ENCODE data around the gene AASS. TPM values are rescaled to one million over a fixed set of nuclear protein-coding genes. Genes with fewer than 3 reads are reported as not detected.

AASS gene
- total RNA-seq, 2 donors from 2014 or later = 1.6 to 3.6 TPM

DNA sequence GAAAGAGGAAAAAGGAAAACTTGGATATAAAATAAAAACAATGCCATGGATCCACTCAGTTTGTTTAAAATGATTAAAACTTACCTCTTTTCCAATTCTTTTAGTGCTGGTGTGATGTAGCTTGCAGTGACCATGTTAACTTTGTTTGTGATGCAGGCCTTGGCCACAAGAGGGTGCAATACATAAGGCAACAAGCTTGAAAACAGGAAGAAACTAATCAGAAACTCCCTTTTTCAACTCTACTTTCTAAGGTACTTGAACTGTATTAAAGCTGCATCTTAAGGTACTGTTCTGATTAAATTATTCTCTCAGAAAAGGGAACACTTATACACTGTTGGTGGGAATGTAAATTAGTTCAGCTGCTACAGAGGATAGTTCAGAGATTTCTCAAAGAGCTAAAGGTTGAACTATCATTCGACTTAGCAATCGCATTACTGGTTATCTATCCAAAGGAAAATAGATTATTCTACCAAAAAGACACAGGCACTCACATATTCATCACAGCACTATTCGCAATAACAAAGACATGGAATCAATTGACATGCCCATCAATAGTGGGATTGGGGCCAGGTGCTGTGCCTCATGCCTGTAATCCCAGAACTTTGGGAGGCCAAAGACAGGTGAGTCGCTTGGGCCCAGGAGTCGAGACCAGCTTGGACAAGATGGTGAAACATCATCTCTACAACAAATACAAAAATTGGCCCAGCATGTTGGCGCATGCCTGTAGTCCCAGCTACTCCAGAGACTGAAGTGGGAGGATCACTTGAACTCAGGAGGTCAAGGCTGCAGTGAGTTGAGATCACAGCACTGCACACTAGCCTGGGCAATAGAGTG, 50.9 kb downstream of the AASS start:
- Mint-ChIP-seq H3K36me3 (ENCODE audit: low read depth) (no peaks in the 10 kb centered on the region), H3K27ac (no peak overlapping the region), H3K4me1 (no peaks in the 10 kb centered on the region), H3K27me3 (no peaks in the 10 kb centered on the region), H3K4me3 (no peak overlapping the region)
- peak; percentile 84 for ATAC-seq
- DNase-seq = peak in 2 of 3 donors; percentile 8 to 41
- no peaks in the 10 kb centered on the region for H3K9me3 ChIP-seq (ENCODE audit: control insufficient read depth, low read length, poor library complexity, severe bottlenecking)

GRCh38 chr7:122082670-122083069, 61.4 kb downstream of the AASS start:
- H3K9me3 ChIP-seq (ENCODE audit: control insufficient read depth, low read length, poor library complexity, severe bottlenecking) = no peaks in the 10 kb centered on the region
- Mint-ChIP-seq H3K4me1 (no peaks in the 10 kb centered on the region), H3K27ac (no peak overlapping the region), H3K4me3 (no peak overlapping the region), H3K27me3 (no peaks in the 10 kb centered on the region), H3K36me3 (ENCODE audit: low read depth) (peaks cover 2% of the 10 kb centered on the region)
- no peak for ATAC-seq
- DNase-seq = no peak

- no peaks in the 10 kb centered on the region for H3K4me1 Mint-ChIP-seq
- no peaks in the 10 kb centered on the region for H3K9me3 ChIP-seq (ENCODE audit: control insufficient read depth, low read length, poor library complexity, severe bottlenecking)
- no peaks in the 10 kb centered on the region for H3K27me3 Mint-ChIP-seq
- H3K4me3 Mint-ChIP-seq = no peak overlapping the region
- H3K27ac Mint-ChIP-seq = no peak overlapping the region
- H3K36me3 Mint-ChIP-seq (ENCODE audit: low read depth) = peaks cover 2% of the 10 kb centered on the region
- DNase-seq (no peak), ATAC-seq (no peak)
These were observed 61.9 kb downstream of the AASS start for GRCh38 chr7:122082160-122082559.

DNA sequence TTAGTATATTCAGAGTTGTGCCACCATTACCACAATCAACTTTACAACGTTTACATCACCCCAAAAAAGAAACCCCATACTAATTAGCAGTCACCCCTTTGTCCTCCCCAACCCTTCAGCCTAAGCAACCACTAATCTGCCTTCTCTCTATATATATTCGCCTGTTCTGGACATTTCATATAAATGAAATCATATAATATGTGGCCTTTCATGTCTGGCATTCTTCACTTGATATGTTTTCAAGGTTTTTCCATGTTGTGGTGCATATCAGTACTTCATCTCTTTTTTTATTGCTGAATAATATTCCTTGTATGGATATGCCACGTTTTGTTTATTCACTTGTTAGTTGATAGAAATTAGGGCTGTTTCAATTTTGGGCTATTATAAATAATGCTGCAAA, 70.4 kb downstream of the AASS start:
- no peak overlapping the region for H3K27ac Mint-ChIP-seq
- DNase-seq (no peak), ATAC-seq (no peak)
- peaks cover 2% of the 10 kb centered on the region for H3K36me3 Mint-ChIP-seq (ENCODE audit: low read depth)
- no peak overlapping the region for H3K4me3 Mint-ChIP-seq
- no peaks in the 10 kb centered on the region for H3K9me3 ChIP-seq (ENCODE audit: control insufficient read depth, low read length, poor library complexity, severe bottlenecking)
- H3K4me1 Mint-ChIP-seq = no peaks in the 10 kb centered on the region
- H3K27me3 Mint-ChIP-seq = no peaks in the 10 kb centered on the region

GRCh38 chr7:122072924-122073599, 71.0 kb downstream of the AASS start:
- Mint-ChIP-seq H3K27ac (no peak overlapping the region), H3K27me3 (no peaks in the 10 kb centered on the region), H3K36me3 (ENCODE audit: low read depth) (peaks cover 2% of the 10 kb centered on the region), H3K4me3 (no peak overlapping the region), H3K4me1 (no peaks in the 10 kb centered on the region)
- H3K9me3 ChIP-seq (ENCODE audit: control insufficient read depth, low read length, poor library complexity, severe bottlenecking) = no peaks in the 10 kb centered on the region
- ATAC-seq (no peak), DNase-seq (no peak)

DNA sequence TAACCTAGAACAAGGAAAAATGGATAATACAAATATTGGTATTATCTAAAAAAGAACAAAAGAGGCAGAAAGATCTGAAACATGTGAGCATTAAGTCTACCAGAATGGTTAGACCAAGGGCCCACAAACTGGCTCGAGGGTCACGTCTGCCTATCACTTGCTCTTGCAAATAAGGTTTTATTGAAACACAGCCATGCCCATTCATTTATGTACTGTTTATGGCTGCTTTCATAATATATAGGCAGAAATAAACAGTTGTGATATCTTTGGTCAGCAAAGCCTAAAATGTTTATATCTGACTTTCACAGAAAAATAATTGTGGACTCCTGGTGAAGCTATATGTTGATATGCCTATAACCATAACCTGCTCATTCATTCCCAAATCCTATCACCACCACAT, 71.8 kb downstream of the AASS start:
- no peak for DNase-seq
- H3K9me3 ChIP-seq (ENCODE audit: control insufficient read depth, low read length, poor library complexity, severe bottlenecking) = no peaks in the 10 kb centered on the region
- ATAC-seq = no peak
- peaks cover 2% of the 10 kb centered on the region for H3K36me3 Mint-ChIP-seq (ENCODE audit: low read depth)
- H3K4me3 Mint-ChIP-seq = no peak overlapping the region
- no peak overlapping the region for H3K27ac Mint-ChIP-seq
- no peaks in the 10 kb centered on the region for H3K4me1 Mint-ChIP-seq
- no peaks in the 10 kb centered on the region for H3K27me3 Mint-ChIP-seq

- Mint-ChIP-seq H3K4me3 (no peak overlapping the region), H3K27ac (no peak overlapping the region), H3K36me3 (ENCODE audit: low read depth) (peaks cover 2% of the 10 kb centered on the region), H3K27me3 (no peaks in the 10 kb centered on the region), H3K4me1 (no peaks in the 10 kb centered on the region)
- DNase-seq (no peak), ATAC-seq (no peak)
- H3K9me3 ChIP-seq (ENCODE audit: control insufficient read depth, low read length, poor library complexity, severe bottlenecking) = no peaks in the 10 kb centered on the region
These were observed 73.2 kb downstream of the AASS start for GRCh38 chr7:122070834-122071233.

DNA sequence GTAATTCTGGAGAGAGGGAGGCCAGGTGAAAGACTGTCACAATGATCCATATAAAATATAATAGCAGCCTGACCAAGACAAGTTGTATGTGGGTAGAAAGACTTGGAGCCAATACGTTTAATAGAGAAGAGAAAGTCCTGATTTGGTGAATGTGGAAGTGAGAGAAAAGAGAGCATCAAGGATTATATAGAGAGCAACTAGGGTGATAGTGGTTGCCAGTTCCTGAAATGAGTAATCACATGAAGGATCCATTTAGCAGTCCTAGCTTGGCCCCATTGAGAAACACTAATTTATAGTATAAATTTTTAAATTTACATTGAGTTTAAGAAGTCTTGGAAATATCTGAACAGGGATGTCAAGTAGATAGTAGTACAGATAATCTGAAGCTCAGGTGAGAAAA, 74.0 kb downstream of the AASS start:
- DNase-seq = no peak
- H3K4me1 Mint-ChIP-seq = no peaks in the 10 kb centered on the region
- H3K27ac Mint-ChIP-seq = no peak overlapping the region
- H3K36me3 Mint-ChIP-seq (ENCODE audit: low read depth) = no peaks in the 10 kb centered on the region
- no peaks in the 10 kb centered on the region for H3K9me3 ChIP-seq (ENCODE audit: control insufficient read depth, low read length, poor library complexity, severe bottlenecking)
- no peak for ATAC-seq
- H3K27me3 Mint-ChIP-seq = no peaks in the 10 kb centered on the region
- H3K4me3 Mint-ChIP-seq = no peak overlapping the region

DNA sequence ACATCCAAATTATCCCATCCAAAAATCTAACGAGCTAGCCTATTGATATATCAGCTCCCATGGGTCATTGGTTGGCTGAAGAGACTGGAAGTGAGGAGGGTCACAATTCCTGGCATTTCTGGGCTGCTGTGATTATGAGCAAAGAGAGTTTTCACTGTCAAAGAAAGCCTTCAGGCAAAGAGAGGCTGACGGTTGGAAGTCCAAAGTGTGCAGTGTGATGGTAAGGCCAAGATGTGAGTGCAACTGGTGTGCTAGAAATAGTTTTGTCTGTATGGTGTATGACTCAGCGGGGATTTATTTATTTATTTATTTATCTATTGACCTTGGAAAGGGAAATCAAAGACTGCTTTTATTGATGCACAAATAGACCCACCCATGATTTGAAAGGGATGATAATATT, 75.0 kb downstream of the AASS start:
- ATAC-seq = no peak

DNA sequence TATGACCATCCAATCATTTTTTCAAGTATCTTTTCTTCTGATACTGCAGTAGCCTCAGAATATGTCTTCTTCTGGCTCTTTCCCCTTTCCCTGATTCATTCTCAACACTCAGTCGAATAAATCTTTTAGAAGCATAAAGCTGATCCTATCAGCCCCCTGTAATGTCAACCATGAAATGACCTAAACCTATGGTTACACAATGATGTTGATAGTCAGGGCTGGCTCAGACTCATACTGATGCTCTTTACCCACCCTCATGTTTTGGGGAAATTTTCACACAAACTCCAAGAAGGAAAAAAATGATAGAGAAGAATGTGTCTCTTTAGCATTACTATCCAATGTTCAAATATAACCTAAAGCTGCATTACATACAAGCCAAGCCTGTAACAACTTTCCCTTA, 76.0 kb downstream of the AASS start:
- ATAC-seq (no peak), DNase-seq (no peak)
- no peaks in the 10 kb centered on the region for H3K4me1 Mint-ChIP-seq
- no peak overlapping the region for H3K4me3 Mint-ChIP-seq
- H3K9me3 ChIP-seq (ENCODE audit: control insufficient read depth, low read length, poor library complexity, severe bottlenecking) = no peaks in the 10 kb centered on the region
- H3K27ac Mint-ChIP-seq = no peak overlapping the region
- H3K36me3 Mint-ChIP-seq (ENCODE audit: low read depth) = no peaks in the 10 kb centered on the region
- H3K27me3 Mint-ChIP-seq = no peaks in the 10 kb centered on the region

More for the DNA sequence above, 75.0 kb downstream of the AASS start:
- Mint-ChIP-seq H3K4me1 (no peaks in the 10 kb centered on the region), H3K27me3 (no peaks in the 10 kb centered on the region), H3K27ac (no peak overlapping the region), H3K4me3 (no peak overlapping the region), H3K36me3 (ENCODE audit: low read depth) (no peaks in the 10 kb centered on the region)
- DNase-seq = no peak
- no peaks in the 10 kb centered on the region for H3K9me3 ChIP-seq (ENCODE audit: control insufficient read depth, low read length, poor library complexity, severe bottlenecking)

DNA sequence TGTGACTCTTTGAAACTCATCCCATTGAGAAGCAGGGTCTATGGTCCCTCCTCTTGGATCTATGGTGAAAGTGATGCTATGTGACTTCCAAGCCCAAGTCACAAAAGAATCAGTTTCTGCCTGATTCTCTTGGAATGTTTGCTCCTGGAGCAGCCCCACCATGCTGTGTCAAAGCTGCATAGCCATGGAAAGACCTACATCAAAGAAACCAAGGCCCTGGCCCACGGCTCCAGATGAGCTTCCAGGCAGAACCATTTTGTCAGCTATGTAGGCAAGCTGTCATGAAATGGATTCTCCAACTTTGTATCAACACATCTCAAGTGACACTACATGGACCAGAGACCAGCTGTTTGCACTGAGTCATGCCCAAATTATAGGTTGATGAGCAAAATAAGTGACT, 77.0 kb downstream of the AASS start:
- DNase-seq = no peak
- ATAC-seq = no peak
- H3K9me3 ChIP-seq (ENCODE audit: control insufficient read depth, low read length, poor library complexity, severe bottlenecking) = no peaks in the 10 kb centered on the region
- Mint-ChIP-seq H3K27me3 (no peaks in the 10 kb centered on the region), H3K27ac (no peak overlapping the region), H3K4me3 (no peak overlapping the region), H3K36me3 (ENCODE audit: low read depth) (no peaks in the 10 kb centered on the region), H3K4me1 (no peaks in the 10 kb centered on the region)

DNA sequence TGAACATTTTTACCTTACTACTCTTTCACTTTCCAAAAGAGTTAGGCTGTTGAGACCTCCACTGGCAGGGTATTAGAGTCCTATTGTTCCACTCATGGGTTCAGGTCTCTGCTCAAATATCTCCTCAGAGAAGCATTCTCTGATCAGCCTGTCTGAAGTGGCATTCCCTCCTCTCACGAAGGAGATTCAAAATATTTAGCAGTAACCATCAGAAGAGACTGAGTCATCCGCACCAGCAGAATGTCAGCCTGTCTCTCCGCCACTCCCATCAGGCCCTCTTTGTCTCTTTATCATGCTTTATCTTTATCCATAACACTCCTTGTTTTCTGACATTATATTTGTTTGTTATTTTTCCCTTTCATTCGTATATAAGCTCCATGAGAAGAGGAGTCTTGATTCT, 79.1 kb downstream of the AASS start:
- DNase-seq (no peak), ATAC-seq (no peak)
- no peaks in the 10 kb centered on the region for H3K36me3 Mint-ChIP-seq (ENCODE audit: low read depth)
- H3K4me3 Mint-ChIP-seq = no peak overlapping the region
- no peaks in the 10 kb centered on the region for H3K9me3 ChIP-seq (ENCODE audit: control insufficient read depth, low read length, poor library complexity, severe bottlenecking)
- H3K27me3 Mint-ChIP-seq = no peaks in the 10 kb centered on the region
- H3K4me1 Mint-ChIP-seq = no peaks in the 10 kb centered on the region
- H3K27ac Mint-ChIP-seq = no peak overlapping the region

- no peak for ATAC-seq
- no peaks in the 10 kb centered on the region for H3K9me3 ChIP-seq (ENCODE audit: control insufficient read depth, low read length, poor library complexity, severe bottlenecking)
- H3K36me3 Mint-ChIP-seq (ENCODE audit: low read depth) = no peaks in the 10 kb centered on the region
- H3K27me3 Mint-ChIP-seq = no peaks in the 10 kb centered on the region
- H3K4me3 Mint-ChIP-seq = no peak overlapping the region
- no peak overlapping the region for H3K27ac Mint-ChIP-seq
- H3K4me1 Mint-ChIP-seq = no peaks in the 10 kb centered on the region
- DNase-seq = no peak
These were observed 80.9 kb downstream of the AASS start for GRCh38 chr7:122063146-122063545.

GRCh38 chr7:122059542-122059941, 84.5 kb downstream of the AASS start:
- H3K27ac Mint-ChIP-seq = no peak overlapping the region
- DNase-seq (no peak), ATAC-seq (no peak)
- no peaks in the 10 kb centered on the region for H3K4me1 Mint-ChIP-seq
- H3K36me3 Mint-ChIP-seq (ENCODE audit: low read depth) = no peaks in the 10 kb centered on the region
- no peaks in the 10 kb centered on the region for H3K9me3 ChIP-seq (ENCODE audit: control insufficient read depth, low read length, poor library complexity, severe bottlenecking)
- H3K4me3 Mint-ChIP-seq = no peak overlapping the region
- H3K27me3 Mint-ChIP-seq = no peaks in the 10 kb centered on the region

Data from T-helper 17 cell (primary cell).